PC-9 (cell line): ENCODE data around the gene HS6ST1. TPM values are rescaled to one million over a fixed set of nuclear protein-coding genes. Genes with fewer than 3 reads are reported as not detected.

Source experiments
- BruUV-seq: library from RNA; stranded (reverse); fragments of 400-500 nt; replicated peaks from 2 replicates; lab custom pipeline; 2021; lab: Mats Ljungman, UMichigan
- CTCF ChIA-PET: fragments of 300-600 bp; sonication (Branson Sonifier 250); formaldehyde crosslinking; loops from one replicate; lab custom pipeline; 2022; ENCODE audit warnings: antibody characterized with exemption; lab: Charles Lee
- POLR2A ChIA-PET: fragments of 300-600 bp; sonication (Branson Sonifier 250); formaldehyde crosslinking; loops from one replicate; lab custom pipeline; 2022; ENCODE audit warnings: antibody characterized with exemption; ENCODE audit not compliant: unreplicated experiment; lab: Charles Lee
- DNase-seq, 2 experiments: peaks; one replicate each; pipeline versions ENCODE4 v3.0.0 to v3.0.0-alpha.2; 2015 to 2022; ENCODE audit warnings: mixed read lengths in 1 of 2
- H2AFZ ChIP-seq: fragments of 200-600 bp; sonication (generic); 2 replicates; pipeline ENCODE4 v1.8.1; 2017; ENCODE audit warnings: antibody characterized with exemption
- H3F3A ChIP-seq: fragments of 200-600 bp; sonication (generic); 2 replicates; pipeline ENCODE4 v1.8.1; 2017; ENCODE audit warnings: antibody characterized with exemption, mild to moderate bottlenecking, low read depth; ENCODE audit not compliant: insufficient read depth
- H3K27ac ChIP-seq: fragments of 200-600 bp; sonication (generic); 2 replicates; pipeline ENCODE4 v1.6.1; 2016; ENCODE audit warnings: mixed run types
- H3K27me3 ChIP-seq: fragments of 200-600 bp; sonication (generic); 2 replicates; pipeline ENCODE4 v1.6.1; 2016; ENCODE audit warnings: low read depth, mixed run types; ENCODE audit not compliant: insufficient read depth
- H3K36me3 ChIP-seq: fragments of 200-600 bp; sonication (generic); 2 replicates; pipeline ENCODE4 v1.6.1; 2016; ENCODE audit warnings: low read depth, mixed run types
- H3K4me1 ChIP-seq: fragments of 200-600 bp; sonication (generic); replicated peaks from 2 replicates; pipeline ENCODE4 v1.6.1; 2016; ENCODE audit warnings: mixed run types; ENCODE audit not compliant: insufficient read depth
- H3K4me2 ChIP-seq: fragments of 200-600 bp; sonication (generic); 2 replicates; pipeline ENCODE4 v1.6.1; 2017; ENCODE audit warnings: mixed run types
- H3K4me3 ChIP-seq: fragments of 200-600 bp; sonication (generic); 2 replicates; pipeline ENCODE4 v1.6.1; 2016; ENCODE audit warnings: mixed run types
- H3K79me2 ChIP-seq: fragments of 200-600 bp; sonication (generic); 2 replicates; pipeline ENCODE4 v1.6.1; 2017; ENCODE audit warnings: low read depth, mixed run types
- H3K9me2 ChIP-seq: fragments of 200-600 bp; sonication (generic); 2 replicates; pipeline ENCODE4 v1.8.1; 2017; ENCODE audit warnings: mild to moderate bottlenecking; ENCODE audit not compliant: insufficient read depth
- H3K9me3 ChIP-seq: fragments of 200-600 bp; sonication (generic); 2 replicates; pipeline ENCODE4 v1.8.1; 2016; ENCODE audit warnings: low read depth; ENCODE audit not compliant: insufficient read depth
- H4K20me1 ChIP-seq: fragments of 200-600 bp; sonication (generic); 2 replicates; pipeline ENCODE4 v1.8.1; 2017; ENCODE audit not compliant: insufficient read depth
- CTCF ChIP-seq: fragments of 200-600 bp; sonication (generic); conservative IDR thresholded peaks from 2 replicates; pipeline ENCODE4 v1.6.1; 2017; ENCODE audit warnings: mixed run types, antibody characterized with exemption, mild to moderate bottlenecking, moderate library complexity
- EZH2 ChIP-seq: fragments of 200-600 bp; sonication (generic); IDR thresholded peaks from 2 replicates; pipeline ENCODE4 v1.8.0; 2017; ENCODE audit warnings: antibody characterized with exemption, low read depth
- intact Hi-C: fragments of 100-400 bp; cut with micrococcal nuclease; formaldehyde crosslinking; loops from one replicate; pipeline ENCODE4 v1.10.0; 2022; ENCODE audit not compliant: unreplicated experiment
- total RNA-seq: library from RNA; stranded (reverse); gene quantifications from 2 replicates; pipeline ENCODE4 v1.2.3, GENCODE V29; 2021

Gene HS6ST1
- total RNA-seq, 1 experiment from 2014 or later: 20.2 TPM

- intact Hi-C loops: no loop called here
- Histone ChIP-seq H3K4me3 (no peak overlapping the region), H3K9me2 (no peaks in the 10 kb centered on the region), H3K27me3 (no peaks in the 10 kb centered on the region), H3K9me3 (no peaks in the 10 kb centered on the region), H3K4me1 (0 out of 2 replicates have a peak, but pooled peaks cover 8% of the 10 kb centered on the region), H3K27ac (no peak overlapping the region), H2AFZ (no peak overlapping the region), H4K20me1 (peaks cover 37% of the 10 kb centered on the region; the same call in 1 of the 2 replicates), H3F3A (no peaks in the 10 kb centered on the region), H3K4me2 (no peak overlapping the region), H3K36me3 (peaks cover 6% of the 10 kb centered on the region; the same call in 1 of the 2 replicates), H3K79me2 (no peaks in the 10 kb centered on the region)
- no TSS peak for BruUV-seq
- ChIA-PET POLR2A (no interaction called here), CTCF (no interaction called here)
- TF ChIP-seq EZH2: no peak
- no peak for TF ChIP-seq CTCF
- DNase-seq: no peak
Measured at GRCh38 chr2:128277961-128278681, 40.5 kb downstream of the HS6ST1 start.

- ChIA-PET CTCF (no interaction called here), POLR2A (no interaction called here)
- H2AFZ ChIP-seq: no peak overlapping the region
- H3K4me3 ChIP-seq: no peak overlapping the region
- H3K27me3 ChIP-seq: no peaks in the 10 kb centered on the region
- TF ChIP-seq EZH2 (no peak), CTCF (no peak)
- H3K79me2 ChIP-seq: no peaks in the 10 kb centered on the region
- no peak overlapping the region for H3K4me2 ChIP-seq
- H3K9me2 ChIP-seq: no peaks in the 10 kb centered on the region
- H3F3A ChIP-seq: no peaks in the 10 kb centered on the region
- BruUV-seq: no TSS peak
- peaks cover 6% of the 10 kb centered on the region; the same call in 1 of the 2 replicates for H3K36me3 ChIP-seq
- intact Hi-C loops: no loop called here
- no peaks in the 10 kb centered on the region for H3K9me3 ChIP-seq
- peaks cover 38% of the 10 kb centered on the region; the same call in 1 of the 2 replicates for H4K20me1 ChIP-seq
- 0 out of 2 replicates have a peak, but pooled peaks cover 8% of the 10 kb centered on the region for H3K4me1 ChIP-seq
- H3K27ac ChIP-seq: no peak overlapping the region
- DNase-seq: no peak
Measured at GRCh38 chr2:128276878-128277675, 41.6 kb downstream of the HS6ST1 start.

GRCh38 chr2:128275498-128276045 is 43.1 kb downstream of the HS6ST1 start:
- Histone ChIP-seq H3K36me3 (peaks cover 6% of the 10 kb centered on the region; the same call in 1 of the 2 replicates), H4K20me1 (peaks cover 39% of the 10 kb centered on the region), H3F3A (no peaks in the 10 kb centered on the region), H2AFZ (no peak overlapping the region), H3K79me2 (no peaks in the 10 kb centered on the region), H3K4me3 (no peak overlapping the region), H3K9me3 (no peaks in the 10 kb centered on the region), H3K4me1 (0 out of 2 replicates have a peak, but pooled peaks cover 8% of the 10 kb centered on the region), H3K4me2 (no peak overlapping the region), H3K27me3 (no peaks in the 10 kb centered on the region), H3K9me2 (no peaks in the 10 kb centered on the region), H3K27ac (no peak overlapping the region)
- no TSS peak for BruUV-seq
- ChIA-PET POLR2A (no interaction called here), CTCF (no interaction called here)
- TF ChIP-seq CTCF: no peak
- no peak for TF ChIP-seq EZH2
- DNase-seq: no peak
- intact Hi-C loops: no loop called here
